ENCODE data around the gene TMEM39A. TPM values are rescaled to one million over a fixed set of nuclear protein-coding genes. Genes with fewer than 3 reads are reported as not detected.
A peak's percentile ranks its signal among the peaks of the same experiment; 100 is the strongest.

Gene TMEM39A
- 37.7 TPM for polyA plus RNA-seq (ENCODE audit: insufficient read length)

- peak; percentile 100 for DNase-seq
Measured at GRCh38 chr3:119463171-119464169, at the start of gene TMEM39A. TMEM39A (minus strand) TSS chr3:119463615; CDS start chr3:119462074, 1,541 bp downstream.

DNA sequence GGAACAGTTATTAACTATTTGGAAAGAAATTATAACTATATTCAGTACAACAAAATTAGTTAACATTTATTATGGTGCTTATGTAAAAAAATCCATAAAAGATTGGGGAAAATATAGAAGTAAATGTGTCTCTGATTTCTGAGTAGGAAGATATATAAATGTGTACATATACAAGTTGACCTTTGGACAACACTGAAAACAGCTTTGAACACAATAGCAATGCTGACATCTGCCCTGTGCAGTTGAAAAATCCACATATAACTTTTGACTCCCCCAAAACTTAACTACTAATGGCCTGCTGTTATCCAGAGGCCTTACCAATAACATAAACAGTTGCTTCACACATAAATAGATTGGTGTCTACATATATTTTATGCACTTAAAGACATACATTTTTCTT lies 47.3 kb upstream of the TMEM39A start:
- DNase-seq: no peak

DNA sequence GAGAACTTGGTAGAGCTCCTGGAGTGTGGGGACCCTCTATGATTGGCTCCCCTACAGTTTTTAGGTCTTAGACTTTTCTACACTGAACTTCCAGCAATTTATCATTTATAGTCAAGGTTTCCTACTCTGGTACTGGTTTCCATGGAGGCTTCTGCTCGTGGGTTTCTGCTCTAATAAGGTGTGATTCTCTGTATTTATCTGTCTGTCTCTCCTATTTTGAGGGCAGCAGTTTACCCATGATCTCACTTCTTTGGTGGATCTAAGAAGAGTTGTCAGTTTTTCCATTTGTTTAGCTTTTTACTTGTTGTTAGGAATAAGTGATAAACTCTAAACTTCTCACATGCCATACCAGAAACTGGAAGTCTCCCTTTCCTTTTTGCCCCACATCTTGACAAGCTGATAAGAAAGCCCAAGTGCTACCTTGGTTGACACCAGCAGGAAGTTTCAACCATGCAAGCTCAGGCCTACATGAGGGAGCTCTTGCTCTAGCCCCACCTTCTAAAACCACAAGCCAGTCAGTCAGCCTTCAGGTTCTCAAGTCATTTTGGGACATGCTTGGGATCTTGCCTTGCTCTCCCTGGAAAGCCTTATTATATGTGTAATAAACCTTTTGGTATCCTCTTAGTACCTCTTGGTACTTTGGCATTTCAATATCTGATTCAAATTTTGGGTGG lies 44.9 kb upstream of the TMEM39A start:
- no peak for DNase-seq

GRCh38 chr3:119507404-119507803 lies 44.0 kb upstream of the TMEM39A start:
- no peak for DNase-seq

DNA sequence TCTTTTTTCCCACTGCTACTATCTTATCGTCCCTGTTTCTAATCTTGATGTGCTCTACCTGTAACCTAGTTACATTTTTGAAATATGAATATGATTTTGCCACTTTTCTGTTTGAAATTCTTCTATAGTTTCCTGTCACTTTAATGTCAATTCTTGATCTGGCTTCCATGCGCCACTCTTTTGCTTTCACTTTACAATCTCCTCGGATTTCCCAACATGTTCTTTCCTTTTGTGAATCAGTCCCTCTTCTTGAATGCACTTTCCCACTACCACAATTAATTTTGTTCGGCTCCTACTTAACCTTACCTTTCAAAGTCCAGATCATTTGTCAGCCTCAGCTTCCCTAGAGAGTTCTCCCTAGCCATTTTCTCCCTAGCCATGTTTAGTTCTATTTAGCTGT lies 43.2 kb upstream of the TMEM39A start:
- no peak for DNase-seq

- DNase-seq: no peak
Measured at GRCh38 chr3:119500901-119501300, 37.5 kb upstream of the TMEM39A start.

- DNase-seq: no peak
Measured at GRCh38 chr3:119500265-119500664, 36.9 kb upstream of the TMEM39A start.

GRCh38 chr3:119498186-119499011 lies 35.0 kb upstream of the TMEM39A start, which contains the start of gene TIMMDC1:
TIMMDC1 (plus strand) TSS chr3:119498547; CDS start chr3:119498734, 187 bp downstream.
- DNase-seq: peak; percentile 97

DNA sequence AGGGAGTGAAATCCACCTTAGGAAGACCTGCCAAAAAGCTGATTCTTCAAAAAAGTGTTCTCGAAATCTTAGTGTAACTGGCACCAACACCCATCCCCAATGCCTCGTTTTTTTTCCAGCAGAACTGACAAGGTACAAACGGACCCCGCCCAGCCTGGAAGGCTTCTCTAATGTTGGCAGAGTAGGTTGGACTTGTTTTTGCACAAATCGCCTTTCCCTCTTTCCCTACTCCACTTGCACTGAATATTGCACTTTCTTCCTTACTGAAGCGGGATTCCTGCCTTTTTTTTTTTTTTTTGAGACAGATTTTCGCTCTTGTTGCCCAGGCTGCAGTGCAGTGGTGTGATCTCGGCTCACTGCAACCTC lies 34.4 kb upstream of the TMEM39A start:
- peak; percentile 34 for DNase-seq

DNA sequence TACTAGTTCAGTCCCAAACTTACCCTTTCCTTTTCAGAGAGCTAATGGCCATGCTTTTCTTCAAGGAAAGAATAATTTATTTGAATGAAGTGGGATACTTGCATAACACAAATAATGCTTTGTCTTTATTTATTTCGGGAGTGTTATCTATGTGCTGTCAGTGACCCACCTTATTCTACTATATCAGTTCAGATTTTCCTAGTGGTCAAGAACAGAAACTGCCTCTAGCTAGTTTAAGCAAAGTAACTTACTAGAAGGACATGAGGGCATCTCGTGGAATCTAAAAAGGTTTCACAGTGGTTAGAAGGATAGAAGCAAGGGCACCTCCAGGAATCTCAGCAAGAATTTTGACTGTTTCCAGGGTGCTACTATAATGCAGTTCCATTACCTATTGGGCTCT lies 31.2 kb upstream of the TMEM39A start:
- no peak for DNase-seq

DNA sequence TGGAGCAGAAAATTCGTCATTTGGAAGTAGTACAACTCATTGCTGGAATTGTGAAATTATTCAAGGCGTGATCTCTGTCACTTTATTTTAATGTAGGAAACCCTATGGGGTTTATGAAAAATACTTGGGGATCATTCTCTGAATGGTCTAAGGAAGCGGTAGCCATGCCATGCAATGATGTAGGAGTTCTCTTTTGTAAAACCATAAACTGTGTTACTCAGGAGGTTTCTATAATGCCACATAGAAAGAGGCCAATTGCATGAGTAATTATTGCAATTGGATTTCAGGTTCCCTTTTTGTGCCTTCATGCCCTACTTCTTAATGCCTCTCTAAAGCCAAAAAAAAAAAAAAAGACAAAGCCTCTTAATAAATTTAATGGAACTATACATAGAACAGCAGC lies 29.4 kb upstream of the TMEM39A start:
- DNase-seq: no peak

DNA sequence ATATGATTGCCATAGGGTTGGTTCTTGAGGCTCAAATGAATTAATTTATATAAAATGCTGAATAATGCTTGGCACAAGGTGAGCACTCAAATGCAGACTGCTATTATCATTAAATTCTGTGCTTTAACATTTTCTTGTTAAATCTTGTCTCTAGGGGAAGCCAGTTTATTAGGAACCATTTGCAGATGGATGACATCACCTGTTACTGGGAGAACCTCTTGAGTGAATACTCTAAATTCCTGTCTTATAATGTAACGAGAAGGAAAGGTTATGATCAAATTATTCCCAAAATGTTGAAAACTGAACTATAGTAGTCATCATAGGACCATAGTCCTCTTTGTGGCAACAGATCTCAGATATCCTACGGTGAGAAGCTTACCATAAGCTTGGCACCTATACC lies 28.7 kb upstream of the TMEM39A start:
- no peak for DNase-seq

DNA sequence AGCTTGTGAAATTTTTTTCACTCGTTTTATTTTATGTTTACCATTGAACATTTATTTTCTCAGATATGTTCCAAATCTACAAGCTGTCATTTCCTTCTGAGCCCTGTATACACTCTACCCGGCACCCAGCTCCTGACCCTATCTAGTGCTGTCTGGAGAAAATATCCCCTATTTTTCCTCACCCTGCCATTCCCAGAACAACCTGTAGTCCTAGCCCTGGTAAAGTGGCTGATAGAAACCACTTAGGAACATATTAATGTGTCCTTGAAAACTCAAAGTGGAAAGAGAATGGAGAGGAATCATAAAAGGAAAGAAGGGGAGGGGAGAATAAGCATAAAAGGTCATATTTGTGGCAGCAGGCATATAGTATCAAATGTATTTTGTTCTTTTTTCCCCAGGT lies 26.7 kb upstream of the TMEM39A start:
- no peak for DNase-seq

DNA sequence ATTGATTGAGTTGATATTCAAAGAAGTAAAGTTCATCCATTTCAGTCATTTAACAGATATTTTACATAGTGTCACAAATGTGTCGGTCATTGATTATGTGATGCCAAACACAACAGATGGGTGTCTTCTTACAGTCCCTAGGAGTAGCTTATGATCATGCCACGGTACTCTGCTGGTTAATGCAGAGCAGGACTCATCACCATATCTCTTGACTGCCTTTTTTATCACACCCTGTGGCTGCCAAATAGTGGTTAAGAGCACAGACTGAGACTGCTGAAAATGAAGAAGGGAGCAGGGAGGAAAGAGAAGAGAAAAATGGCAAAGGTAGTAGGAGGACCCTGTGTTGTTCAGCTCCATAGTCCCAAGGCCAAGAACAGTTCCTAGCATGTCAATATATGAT lies 22.1 kb upstream of the TMEM39A start:
- no peak for DNase-seq

GRCh38 chr3:119483101-119483500 lies 19.7 kb upstream of the TMEM39A start:
- no peak for DNase-seq

- DNase-seq: no peak
Measured at GRCh38 chr3:119481079-119481478, 17.7 kb upstream of the TMEM39A start.

- no peak for DNase-seq
Measured at GRCh38 chr3:119470866-119471265, 7.5 kb upstream of the TMEM39A start.

DNA sequence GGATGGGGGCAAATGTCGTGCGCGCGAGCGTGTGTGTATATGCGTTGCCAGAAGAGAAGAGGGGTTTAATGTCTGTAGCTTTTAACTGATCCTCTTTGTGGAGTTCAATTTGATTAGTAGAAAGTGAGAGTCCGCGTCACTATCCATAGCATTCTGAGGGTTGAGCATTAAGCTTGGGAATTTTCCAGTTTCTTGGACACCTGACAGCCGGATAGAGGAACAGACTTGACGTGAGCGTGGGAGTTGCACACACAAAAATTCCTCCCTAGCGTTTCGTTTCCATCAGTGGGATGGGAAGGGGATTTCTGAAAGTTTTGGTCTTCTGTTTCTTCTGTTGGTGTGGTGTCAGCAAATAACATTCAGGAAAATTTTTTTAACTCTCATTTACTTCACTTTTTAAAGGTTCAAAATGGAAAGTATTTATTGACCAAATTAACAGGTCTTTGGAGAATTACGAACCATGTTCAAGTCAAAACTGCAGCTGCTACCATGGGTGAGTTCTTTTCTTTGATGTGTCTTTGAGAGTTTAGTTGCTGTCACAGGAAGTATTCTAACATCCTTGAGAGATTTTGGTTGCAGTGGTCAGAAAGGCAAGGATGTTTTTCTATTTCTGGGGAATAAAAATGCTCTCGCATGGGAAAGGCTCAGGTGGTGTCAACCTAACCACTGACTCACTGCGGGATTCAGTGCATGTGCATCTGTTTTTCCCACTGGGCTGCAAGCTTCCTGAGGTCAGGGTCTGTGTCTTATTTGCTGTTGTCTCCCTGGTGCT lies 6.2 kb upstream of the TMEM39A start:
- peak; percentile 40 for DNase-seq

DNA sequence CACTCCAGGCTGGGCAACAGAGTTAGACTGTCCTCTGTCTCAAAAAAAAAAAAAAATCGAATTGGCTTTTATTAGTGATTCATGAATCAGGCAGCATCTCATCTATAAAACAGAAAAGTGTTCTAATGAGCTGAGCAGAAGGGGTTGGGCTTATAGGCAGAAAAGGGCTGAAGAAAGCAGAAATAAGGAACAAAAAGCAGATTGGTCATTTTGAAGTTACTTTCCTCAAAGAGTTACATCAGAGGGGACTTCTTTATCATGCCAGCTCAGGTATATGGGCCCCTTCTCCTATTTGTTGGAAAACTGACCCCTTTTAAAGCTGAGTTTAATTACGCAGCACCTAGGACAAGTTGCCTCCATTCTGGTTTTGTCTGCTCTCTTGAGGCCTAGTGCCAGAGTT lies 4.6 kb upstream of the TMEM39A start:
- no peak for DNase-seq

- no peak for DNase-seq
Measured at GRCh38 chr3:119457246-119457645, 6.2 kb downstream of the TMEM39A start.

- no peak for DNase-seq
Measured at GRCh38 chr3:119456469-119456868, 6.9 kb downstream of the TMEM39A start.

DNA sequence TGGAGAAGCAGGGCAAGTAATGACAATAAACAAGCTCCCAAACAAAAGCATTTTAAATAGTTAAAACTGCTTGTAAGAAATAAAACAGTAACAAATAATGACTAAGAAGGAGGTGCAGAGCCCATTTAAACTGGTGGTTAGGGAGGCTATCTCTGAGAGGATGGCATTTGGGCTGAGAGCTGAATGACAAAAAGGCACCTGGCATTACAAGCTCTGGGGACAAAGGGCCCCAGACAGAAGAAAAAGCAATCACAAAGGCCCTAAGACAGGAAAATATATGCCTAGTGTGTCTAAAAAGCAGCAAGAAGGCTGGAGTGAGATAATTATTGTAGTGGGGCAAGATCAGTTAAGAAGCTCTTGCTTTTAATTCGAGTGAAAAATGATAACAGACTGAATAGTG lies 9.6 kb downstream of the TMEM39A start:
- DNase-seq: no peak
